NCI-H510A treated with DMSO at 0.1 percent for 48 hours (cell line): ENCODE data around the gene TTC28.
A peak's percentile ranks its signal among the peaks of the same experiment; 100 is the strongest.

Experiments used
- DNase-seq: peaks from one replicate; lab custom pipeline; 2025; lab: John Stamatoyannopoulos, UW

TTC28 gene

DNA sequence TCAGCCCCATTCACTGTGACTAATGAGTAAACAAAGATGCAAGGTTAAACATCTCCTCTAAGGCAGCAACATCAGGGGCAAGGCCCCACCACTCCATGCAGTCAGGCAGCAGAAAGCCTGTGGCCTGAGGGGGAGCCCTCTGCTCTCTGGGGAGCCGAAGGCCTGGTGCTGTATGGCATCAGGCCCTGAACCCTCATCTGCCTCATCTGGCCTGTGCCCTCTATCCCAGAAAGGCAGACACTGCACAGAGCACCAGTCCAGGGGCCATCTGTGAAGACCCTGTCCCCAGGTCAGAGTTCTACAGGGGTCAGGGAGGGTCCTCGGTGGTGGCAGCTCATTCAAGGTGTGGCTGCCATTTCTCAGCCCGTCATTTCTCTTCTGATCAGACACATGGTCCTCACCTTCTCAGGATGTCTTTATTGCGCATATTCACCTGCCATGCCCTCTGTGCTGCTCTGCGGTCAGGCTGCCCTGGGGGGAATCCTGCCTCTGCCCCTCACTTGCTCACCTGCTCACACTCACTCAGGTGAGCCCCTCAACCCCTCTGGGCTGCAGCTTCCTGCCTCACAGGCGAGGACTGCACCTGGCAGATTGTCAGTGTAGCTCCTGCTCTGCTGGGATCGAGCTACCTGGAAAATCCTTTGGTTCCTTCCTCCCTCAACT is 657.5 kb downstream of the TTC28 start:
- no peak for DNase-seq

DNA sequence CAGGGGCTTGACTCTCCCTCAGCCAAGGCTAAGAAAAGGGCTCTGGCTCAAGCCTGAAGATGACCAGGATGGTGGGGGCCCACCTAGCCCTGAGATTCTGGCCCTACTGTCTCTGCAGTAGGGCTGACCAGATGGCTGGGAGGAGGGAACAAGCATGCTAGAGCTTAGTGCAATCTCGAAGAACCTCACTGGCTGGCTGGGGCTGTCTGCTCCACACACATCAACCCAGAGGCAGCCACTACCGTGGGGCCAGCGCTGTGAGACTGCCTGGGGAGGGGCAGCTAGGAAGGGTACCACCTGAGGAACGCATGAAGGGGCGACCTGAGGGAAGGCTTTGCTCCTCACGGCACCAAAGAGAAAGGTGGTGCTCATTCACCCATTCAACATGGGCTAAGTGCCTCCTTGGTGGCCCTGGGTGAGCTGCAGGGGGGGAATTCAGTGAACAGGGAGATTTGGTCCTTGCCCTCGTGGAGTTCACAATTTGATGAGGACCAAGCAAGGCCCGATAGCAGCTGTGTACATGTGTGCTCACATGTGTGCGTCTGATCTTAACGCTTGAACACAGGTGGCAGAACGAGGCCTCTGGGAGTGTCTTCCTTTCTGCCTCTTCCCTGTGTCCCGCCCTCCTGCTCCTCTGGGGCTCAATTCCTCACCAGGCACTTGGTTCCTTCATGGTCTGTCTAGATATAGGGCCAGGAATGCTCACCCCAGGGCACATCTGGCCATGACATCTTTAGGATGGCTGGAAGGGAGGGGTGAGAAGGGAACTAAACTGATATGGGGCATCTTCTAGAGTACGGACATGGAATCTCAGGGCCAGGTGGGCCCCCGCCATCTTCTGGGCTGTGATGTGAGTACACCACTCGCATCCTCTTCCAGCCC is 658.3 kb downstream of the TTC28 start:
- DNase-seq = no peak

DNA sequence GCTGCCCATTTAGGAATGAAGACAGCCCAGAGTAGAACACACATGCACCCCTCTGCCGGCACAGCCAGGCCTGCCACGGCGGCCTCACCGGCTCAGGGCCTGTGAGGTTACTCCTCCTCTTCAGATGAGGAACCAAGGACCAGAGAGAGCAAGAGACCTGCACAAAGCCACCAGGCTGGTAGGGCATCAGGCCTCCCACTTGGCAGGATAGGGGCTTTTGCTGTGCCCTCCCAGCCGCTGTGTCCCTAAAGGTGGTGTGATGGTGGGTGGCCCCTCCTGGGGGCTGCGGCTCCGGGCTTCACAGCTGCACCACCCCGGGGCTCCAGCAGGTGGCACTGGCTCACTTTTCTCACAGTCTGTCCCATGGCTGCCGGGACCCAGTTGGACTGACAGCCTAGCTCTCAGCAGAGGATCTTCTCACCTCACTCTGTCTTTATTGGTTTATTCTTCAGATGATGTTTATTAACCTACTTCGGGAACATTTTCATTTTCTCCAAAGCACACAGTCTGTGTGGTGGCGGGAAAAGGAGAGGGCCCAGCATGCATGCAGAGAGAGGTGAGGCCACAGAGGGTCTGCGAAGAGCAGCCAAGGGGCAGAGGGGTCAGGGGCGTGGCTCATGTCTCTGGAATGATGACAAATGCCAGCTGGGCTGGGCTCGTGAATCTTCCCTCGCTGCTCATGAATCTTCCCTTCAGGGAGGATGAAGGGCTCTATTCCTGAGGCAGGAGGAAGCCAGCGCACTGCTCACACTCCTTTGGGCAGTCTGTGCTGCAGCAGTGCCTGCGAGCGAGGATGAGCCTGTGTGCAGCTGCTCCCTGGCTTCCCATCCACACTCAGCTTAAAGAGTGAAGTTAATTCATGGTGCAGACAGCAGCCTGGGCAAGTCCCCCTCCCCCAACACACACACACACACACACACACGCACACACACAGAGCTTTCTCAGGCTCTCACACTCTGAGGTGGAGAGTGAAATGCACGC is 659.5 kb downstream of the TTC28 start:
- DNase-seq = peak; percentile 27

DNA sequence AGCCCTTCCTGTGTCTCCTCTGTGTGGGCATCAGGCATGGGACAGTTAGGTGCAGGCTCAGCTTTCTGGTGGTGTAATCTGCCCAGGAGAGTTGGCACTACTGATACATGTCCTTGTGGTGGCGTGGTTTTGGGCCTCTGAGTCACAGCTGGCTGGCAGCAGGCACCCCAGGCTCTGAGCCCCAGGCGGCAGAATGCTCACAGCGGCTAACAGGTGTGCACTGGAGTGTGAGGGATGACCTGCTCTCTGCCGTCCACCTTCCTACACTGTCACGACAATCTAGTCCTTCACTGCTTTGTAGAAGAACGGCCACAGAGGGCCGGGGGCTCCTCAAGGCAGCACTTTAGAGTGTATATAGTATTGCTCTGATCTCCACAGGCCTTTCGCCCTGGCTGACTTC is 660.3 kb downstream of the TTC28 start:
- no peak for DNase-seq

DNA sequence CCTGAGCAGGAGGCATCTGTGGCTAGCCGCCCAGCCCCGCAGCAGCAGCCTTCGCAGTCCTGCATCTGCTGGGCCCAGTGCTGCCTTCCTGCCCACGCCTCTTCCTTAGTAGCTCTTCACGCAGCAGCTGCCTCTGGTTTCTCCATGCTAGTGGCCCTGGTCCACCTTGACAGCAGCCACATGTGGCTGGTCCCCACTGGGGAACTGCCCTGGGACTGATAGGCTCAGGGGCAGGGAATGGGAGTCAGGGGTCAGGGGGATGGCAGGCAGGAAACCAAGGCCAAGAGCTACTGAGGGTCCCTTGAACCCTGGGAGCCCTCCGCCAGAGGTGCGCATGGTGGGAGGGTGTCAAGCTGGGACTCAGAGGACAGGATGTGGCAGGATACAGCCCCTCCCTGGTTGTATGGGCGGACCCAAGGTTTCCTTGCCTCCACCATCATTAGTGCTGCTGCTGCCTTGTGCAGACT is 661.1 kb downstream of the TTC28 start:
- no peak for DNase-seq

DNA sequence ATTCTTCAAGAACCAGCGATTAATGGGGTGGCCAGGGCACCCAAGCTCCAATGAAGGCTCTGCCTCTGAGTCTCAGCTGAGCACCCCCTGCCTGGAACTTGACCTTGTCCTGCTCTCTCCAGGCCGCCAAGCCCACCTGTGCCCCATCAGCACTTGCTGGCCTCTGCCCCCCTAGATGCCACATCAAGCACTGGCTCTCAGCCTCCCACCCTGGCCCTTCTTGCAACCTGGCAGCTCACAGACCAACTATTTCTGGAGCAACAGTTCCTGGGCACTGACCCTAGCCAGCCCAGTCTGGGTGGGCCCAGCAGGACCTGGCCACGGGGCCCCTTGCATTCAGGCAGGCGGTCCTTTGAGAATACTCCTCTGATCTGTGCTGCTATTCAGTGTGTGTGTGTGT is 661.8 kb downstream of the TTC28 start:
- DNase-seq = no peak

DNA sequence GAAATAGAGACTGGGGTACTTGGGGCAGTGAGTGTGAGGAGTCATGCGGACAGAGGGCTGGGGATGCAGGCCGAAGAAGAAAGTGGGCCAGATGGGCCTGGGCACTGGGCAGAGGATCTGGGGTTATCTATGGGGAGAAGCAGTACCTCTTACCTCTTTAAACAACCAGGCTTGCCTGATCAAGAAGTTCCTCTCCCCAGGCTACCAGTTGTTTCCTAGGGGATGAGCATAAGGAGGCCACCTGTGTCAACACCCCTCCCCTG is 662.2 kb downstream of the TTC28 start:
- DNase-seq = no peak

DNA sequence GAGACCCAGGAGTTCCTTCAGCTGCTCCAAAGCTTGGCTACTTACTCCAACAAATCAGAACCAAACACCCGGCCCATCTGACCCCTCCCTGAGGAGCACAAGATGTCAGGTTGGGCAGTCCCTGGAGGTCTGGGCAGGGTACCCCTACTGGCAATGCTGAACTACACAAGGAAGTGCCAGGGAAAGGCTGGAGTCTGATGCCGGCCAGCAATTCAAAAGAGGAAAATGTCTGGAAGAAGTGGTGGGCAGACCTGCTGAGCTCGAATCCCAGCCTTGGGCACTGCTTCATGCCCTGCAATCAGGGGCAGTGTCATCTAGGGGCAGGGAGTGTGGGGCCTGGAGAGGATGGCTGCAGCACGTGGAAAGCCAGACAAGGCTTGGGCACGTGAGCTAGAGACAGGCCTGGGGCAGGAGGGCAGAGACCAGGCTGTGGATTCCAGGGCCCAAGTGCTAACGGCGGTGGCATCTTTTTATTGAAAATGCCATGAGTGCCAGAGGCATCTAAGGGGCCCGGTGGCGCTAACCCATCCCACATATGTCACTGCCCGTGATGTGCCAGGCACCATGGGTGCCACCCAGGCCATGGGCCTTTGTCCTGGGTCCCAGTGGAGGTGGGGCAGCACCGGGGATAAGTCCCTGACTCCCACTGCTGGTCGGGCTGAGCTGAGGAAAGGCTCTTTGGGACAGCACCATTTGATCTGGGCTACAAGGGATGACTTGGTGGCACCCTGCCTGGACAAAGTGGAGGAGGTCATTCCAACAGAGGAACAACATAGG is 662.7 kb downstream of the TTC28 start:
- no peak for DNase-seq

DNA sequence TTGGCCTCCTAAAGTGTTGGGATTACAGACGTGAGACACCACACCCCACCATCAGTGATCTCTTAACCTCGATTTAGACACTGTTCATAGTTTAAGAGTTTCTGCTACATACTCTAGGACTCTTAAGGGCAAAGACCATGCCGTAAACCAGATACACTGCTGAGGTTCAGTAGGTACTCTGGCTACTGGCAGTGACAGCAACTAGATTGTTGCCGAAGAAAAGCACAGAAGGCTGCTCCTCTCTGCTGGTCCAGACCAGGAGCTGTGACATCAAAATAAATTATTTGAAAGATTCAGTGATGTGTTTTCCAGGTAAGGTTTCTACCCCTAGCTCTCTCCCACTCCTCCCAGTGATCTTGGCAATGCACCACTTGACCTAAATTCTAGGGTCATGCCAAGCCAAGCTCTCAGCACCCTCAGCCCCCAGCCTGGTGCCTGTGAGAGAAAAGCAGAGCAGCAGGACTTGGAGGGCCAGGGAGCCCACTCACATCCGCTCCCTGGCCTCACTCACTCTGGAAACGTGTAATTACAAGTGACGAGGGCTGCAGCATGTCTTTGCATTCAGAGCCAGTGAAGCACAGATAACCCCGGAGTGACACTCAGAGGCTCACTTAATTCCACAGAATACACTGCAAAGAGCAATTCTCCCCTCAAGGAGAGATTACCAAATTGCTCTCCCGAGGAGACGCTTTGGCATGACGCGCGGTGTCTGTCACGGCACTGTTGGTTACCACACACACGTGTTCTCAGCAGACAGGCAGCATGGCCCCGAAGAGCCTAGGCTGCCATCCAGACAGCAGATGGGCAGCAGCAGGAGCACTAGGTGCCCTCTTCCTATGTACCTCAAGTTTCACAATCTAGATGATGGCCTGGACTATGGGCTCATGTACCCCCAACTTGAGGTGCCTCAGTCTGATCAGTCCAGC is 663.7 kb downstream of the TTC28 start:
- DNase-seq = no peak

DNA sequence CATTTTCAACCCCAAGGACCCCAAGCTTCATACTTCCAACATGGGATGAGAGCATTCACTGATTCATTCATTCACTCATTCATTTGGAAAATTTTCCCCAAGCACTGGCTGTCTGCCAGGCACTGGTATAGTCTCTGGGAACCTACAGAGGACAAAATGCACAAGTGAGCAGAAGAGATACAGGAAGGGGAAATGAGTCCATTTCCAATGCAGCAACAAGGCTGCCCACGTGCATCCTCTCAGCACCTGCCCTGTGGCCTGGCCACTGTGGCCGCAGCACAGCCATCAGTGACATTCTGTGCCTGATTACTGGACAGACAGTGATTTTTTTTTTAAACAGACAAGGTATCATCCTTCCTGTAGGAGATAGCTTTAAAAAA is 664.6 kb downstream of the TTC28 start:
- DNase-seq = no peak

DNA sequence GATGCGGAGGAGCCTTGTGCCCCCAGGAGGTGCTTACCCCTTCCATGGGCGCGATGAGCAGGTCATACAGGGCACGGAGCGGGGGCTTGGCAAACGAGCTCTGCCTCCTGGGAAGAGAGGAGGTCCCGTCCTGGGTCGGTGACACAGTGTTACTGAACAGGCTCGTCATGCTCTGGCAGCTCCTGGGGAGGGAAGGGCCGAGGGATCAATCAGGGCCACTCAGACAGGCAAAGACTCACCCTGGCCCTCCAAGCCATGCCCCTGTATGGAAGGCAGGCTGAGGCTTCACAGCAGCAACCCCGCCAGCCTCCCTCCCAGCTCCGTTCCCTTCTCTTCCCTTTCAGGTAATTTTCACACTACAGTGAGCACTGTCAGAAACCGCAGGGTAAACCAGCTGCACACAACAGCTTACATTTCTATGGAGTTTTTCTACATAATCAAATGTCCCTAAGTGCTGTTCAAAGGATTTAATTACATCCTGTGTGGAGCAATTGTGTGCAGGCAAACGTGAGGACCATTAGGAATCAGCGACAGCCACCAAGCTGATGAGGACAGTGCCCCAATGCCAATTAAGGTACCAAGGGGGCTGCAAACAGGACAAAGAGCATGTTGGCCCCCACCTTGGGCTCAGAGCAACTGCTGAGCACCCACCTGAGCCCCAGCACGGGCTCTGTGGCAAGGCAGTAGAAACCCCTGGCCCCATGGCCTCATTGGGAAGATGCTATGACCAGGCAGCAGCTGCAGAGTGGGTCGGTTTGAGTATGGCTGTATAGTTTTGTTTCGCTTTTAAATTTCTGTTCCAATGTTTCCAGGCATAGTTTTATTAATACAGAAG is 665.2 kb downstream of the TTC28 start:
- peak; percentile 44 for DNase-seq

DNA sequence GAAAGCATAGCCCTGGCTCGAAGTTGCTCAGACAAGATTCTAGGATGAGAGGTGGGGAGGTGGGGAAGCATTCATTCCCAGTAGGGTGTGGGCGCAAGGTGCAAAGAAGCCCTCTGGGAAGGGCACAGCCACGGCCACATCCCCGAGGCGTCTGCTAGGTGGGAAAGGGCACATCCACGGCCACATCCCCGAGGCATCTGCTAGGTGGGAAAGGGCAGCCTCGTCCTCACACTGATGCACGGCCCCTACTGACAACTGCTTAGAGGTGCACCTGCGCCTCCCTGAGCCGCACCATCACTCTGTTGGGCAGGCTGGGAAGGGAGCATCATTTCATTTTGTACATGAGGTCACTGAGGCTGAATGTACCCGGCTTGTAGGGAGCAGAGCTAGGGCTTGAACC is 666.0 kb downstream of the TTC28 start:
- no peak for DNase-seq

DNA sequence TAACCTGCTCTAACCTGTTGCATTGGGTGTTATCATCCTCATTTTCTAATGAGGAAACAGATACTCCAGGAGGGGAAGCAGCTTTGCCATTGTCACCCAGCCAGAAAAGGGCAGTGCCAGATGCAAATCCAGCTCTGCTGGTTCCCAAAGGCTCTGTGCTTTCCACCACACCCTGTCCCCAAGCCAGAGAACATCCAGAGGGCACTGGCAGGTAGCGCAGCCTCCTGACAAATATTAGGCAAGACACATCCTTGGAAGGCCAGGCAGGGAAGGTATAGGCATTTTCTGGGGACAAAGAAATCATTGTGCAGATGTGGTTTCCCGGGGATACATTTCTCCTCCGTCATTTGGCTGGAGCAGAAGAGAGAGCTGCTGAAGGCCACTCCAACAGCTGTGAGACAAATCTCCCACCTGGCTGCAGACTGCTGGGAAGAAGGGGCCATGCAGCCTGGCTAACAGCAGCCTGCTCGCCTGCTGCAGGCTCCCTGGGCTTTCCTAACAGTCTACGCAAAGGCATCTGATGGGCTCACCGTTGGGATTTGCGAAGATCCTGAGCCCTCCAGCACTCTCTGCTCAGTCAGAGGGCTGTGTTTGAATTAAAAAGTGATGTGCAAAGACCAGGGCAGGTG is 666.7 kb downstream of the TTC28 start:
- DNase-seq = no peak

DNA sequence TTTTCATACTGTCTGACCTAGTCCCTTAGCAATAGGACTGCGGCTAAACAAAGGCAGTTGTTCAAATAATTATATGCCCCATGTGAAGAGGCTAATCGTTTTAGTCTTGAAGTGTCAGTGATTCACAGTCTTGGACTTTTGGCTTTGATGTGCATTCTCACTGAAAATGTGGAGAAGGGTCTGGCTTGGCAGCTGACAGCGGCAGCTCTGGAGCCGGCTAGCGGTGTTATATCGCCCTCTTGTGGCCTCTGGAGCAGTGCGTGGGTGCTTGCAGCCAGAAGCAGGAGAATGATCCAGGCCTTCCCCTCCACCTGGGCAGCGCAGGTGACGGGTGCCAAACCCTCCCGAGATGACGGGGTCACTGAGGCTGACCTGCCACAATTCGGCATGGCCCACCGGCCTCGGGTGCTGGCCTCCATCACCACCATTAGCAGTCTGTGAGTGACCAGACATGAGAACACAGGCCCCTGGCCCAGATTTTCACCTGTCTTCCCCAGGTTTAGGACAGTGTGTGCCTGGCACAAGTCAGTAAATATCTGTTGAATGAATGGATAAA is 670.3 kb downstream of the TTC28 start:
- peak; percentile 68 for DNase-seq

DNA sequence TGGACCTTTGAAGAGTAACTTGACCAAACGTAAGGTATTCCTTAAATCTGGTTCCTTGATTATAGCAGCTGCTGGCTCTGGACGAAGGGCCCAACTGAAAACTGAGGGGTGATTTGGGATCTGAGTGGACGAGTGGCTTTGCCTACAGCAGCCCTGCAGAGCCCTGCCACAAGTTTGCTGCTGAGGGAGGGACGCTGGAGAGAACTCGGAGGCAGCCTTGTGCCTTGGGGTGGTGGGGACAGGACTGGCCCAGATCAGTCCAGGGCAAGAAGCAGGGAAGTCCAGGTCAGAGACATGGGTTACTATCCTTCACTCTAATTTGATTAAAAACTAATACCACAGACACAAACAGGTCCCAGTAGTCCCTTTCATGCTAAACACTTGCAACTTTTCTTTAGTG is 671.0 kb downstream of the TTC28 start:
- no peak for DNase-seq

DNA sequence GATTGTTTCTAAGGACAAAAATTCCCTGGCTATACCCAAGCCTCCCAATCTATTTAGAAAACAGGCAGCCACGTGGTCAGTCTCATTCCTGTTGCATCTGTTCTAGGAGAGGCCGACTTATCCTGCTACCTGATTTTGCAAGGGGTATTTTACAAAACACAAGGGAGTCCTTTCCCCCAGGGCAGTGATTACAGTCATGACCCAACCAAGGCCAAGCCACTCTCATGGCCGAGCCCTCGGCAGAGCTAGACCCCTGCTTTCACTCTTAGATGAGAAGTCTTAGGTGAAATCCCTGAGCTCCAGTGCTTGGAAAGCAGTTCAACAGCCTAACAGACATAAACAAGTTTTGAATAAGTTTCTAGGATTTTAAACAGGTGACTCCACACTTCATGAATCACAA is 671.6 kb downstream of the TTC28 start:
- no peak for DNase-seq

DNA sequence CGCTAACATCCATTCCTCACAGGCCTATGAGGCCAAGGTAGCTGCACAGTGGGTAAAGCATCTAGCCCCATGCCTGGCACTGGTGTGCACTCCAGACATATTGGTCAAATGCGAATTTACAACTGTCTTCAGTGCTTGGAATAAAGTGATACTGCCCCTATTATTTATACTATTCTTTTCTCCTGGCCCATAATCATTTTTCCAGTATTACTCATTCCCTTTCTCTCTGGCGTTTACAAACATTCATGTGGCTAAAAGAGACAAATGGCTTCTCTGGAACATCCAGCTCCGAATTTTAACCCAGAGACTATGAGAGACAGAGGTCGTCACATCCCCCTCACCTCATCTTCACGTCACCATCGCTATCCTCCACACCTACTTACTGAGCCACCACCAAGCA is 673.4 kb downstream of the TTC28 start:
- DNase-seq = no peak

DNA sequence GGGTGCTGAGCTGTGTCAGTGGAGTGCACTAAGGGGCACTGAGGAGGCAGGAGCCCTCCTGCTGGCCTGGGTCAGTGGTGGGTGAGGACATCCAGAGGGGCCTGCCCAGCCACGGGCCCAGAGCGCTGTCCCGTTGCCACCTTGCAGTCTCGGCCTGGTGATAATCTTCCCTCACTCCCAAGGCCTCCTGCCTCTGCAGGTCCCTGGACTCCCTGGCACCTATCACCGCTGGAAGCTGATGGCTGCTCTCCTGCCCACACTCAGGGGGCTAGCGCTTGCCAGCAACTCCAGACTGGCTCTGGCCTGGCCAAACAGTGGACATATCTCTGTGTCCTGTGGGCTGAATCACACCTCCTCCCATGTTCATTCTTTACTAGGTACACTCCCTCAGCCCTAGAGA is 674.1 kb downstream of the TTC28 start:
- no peak for DNase-seq

DNA sequence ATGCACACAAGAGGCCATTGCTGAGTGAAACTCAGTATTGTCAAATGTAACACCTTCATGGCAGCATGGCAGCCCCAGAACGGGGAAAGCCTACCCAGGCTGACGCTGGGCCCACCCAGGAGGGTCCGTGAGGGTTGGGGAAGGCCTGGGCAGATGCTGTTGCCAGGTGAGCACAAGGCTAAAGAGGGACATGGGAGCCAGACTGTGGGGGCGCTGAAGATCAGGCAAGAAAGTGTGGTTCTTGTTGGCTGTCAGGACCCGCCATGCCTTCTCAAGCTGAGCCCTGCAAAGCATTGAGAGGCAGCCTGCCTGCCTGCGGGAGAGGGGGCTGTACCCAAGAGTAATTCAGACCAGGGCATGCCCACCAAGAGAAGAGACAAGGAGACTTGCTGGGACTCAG is 675.6 kb downstream of the TTC28 start:
- DNase-seq = no peak
